Left forelimb (tissue), 1 donor: Measurements from ENCODE around the gene RUNX1.

Experiments
- DNase-seq: peaks from one replicate; pipeline ENCODE4 v3.0.0-alpha.2; 2018; ENCODE audit warnings: low spot score

The RUNX1 gene

GRCh38 chr21:35048706-35049617 lies at the start of gene RUNX1:
Gene RUNX1 (minus strand): TSS chr21:35049302.
- no peak for DNase-seq

- no peak for DNase-seq
Measured at GRCh38 chr21:35097525-35097924, 48.4 kb upstream of the RUNX1 start.

GRCh38 chr21:35096959-35097358 lies 47.9 kb upstream of the RUNX1 start:
- DNase-seq: no peak

- DNase-seq: no peak
Measured at GRCh38 chr21:35095859-35096291, 46.8 kb upstream of the RUNX1 start.

GRCh38 chr21:35093514-35093913 lies 44.4 kb upstream of the RUNX1 start:
- no peak for DNase-seq

GRCh38 chr21:35091496-35091895 lies 42.4 kb upstream of the RUNX1 start:
- DNase-seq: no peak

- no peak for DNase-seq
Measured at GRCh38 chr21:35090403-35090802, 41.3 kb upstream of the RUNX1 start.

GRCh38 chr21:35088319-35088771 lies 39.2 kb upstream of the RUNX1 start:
- DNase-seq: no peak

- DNase-seq: no peak
Measured at GRCh38 chr21:35086357-35086756, 37.3 kb upstream of the RUNX1 start.

GRCh38 chr21:35084869-35085268 lies 35.8 kb upstream of the RUNX1 start:
- DNase-seq: no peak

GRCh38 chr21:35083246-35083645 lies 34.1 kb upstream of the RUNX1 start:
- no peak for DNase-seq

GRCh38 chr21:35081861-35082260 lies 32.8 kb upstream of the RUNX1 start:
- no peak for DNase-seq

GRCh38 chr21:35079181-35079580 lies 30.1 kb upstream of the RUNX1 start:
- DNase-seq: no peak

- no peak for DNase-seq
Measured at GRCh38 chr21:35077975-35078374, 28.9 kb upstream of the RUNX1 start.

GRCh38 chr21:35077466-35077865 lies 28.4 kb upstream of the RUNX1 start:
- no peak for DNase-seq

- no peak for DNase-seq
Measured at GRCh38 chr21:35075546-35075945, 26.4 kb upstream of the RUNX1 start.

- peak; percentile 74 for DNase-seq
Measured at GRCh38 chr21:35072960-35073359, 23.9 kb upstream of the RUNX1 start.

GRCh38 chr21:35072557-35072956 lies 23.5 kb upstream of the RUNX1 start:
- no peak for DNase-seq

- no peak for DNase-seq
Measured at GRCh38 chr21:35071347-35071746, 22.2 kb upstream of the RUNX1 start.

GRCh38 chr21:35070436-35070835 lies 21.3 kb upstream of the RUNX1 start:
- DNase-seq: no peak

- no peak for DNase-seq
Measured at GRCh38 chr21:35066824-35067223, 17.7 kb upstream of the RUNX1 start.

GRCh38 chr21:35063428-35064172 lies 14.5 kb upstream of the RUNX1 start:
- DNase-seq: no peak

- no peak for DNase-seq
Measured at GRCh38 chr21:35062016-35062415, 12.9 kb upstream of the RUNX1 start.
